ENCODE measurements around the gene ZNF367. TPM values are rescaled to one million over a fixed set of nuclear protein-coding genes. Genes with fewer than 3 reads are reported as not detected.

ZNF367 gene
- total RNA-seq, 1 experiment from 2014 or later = 10.1 TPM

GRCh38 chr9:96460470-96460869, 42.3 kb upstream of the ZNF367 start:
- no peak overlapping the region for H3K56ac ChIP-seq (ENCODE audit: insufficient read length, low read depth, low read length)
- H3K4me1 ChIP-seq (ENCODE audit: insufficient read depth, low read length) = peaks cover 3% of the 10 kb centered on the region; the same call in 1 of the 2 replicates
- TF ChIP-seq CTCF (conservative IDR thresholded peaks at IDR 0.05) = no peak
- H3K4me2 ChIP-seq (ENCODE audit: insufficient read depth, insufficient read length, low read length) = no peak overlapping the region
- H3K27me3 ChIP-seq (ENCODE audit: insufficient read depth, low read length) = no peaks in the 10 kb centered on the region
- DNase-seq = no peak
- no peaks in the 10 kb centered on the region for H3K23me2 ChIP-seq (ENCODE audit: insufficient read length, low read depth, low read length, poor library complexity, severe bottlenecking)
- H3K4ac ChIP-seq (ENCODE audit: low read depth, low read length) = no peak overlapping the region
- no peaks in the 10 kb centered on the region for H3K9me3 ChIP-seq (ENCODE audit: control insufficient read depth, low read depth, low read length)
- H3K23ac ChIP-seq (ENCODE audit: insufficient read length, low read depth, low read length) = no peak overlapping the region
- no peak overlapping the region for H2AFZ ChIP-seq (ENCODE audit: low read length)
- H2BK15ac ChIP-seq (ENCODE audit: low read depth, low read length) = no peak overlapping the region
- H3K27ac Mint-ChIP-seq = peak overlapping the region; percentile 34 to 57 (median 41); a peak in 3 of 7 replicates
- no peak overlapping the region for H3K18ac ChIP-seq (ENCODE audit: insufficient read length, low read depth, low read length)
- H2BK120ac ChIP-seq (ENCODE audit: low read depth, low read length, poor library complexity, severe bottlenecking) = no peak overlapping the region
- no peaks in the 10 kb centered on the region for H4K20me1 ChIP-seq (ENCODE audit: control insufficient read depth, insufficient read depth, insufficient read length)
- H3K27me3 Mint-ChIP-seq (ENCODE audit: low read depth) = no peaks in the 10 kb centered on the region
- peaks cover 28 to 37% of the 10 kb centered on the region in 2 experiments for H3K4me1 Mint-ChIP-seq
- H3K9me3 Mint-ChIP-seq = no peaks in the 10 kb centered on the region
- no peak overlapping the region for H2BK12ac ChIP-seq (ENCODE audit: insufficient read length, low read depth, low read length)
- H4K8ac ChIP-seq (replicated peaks; ENCODE audit: insufficient read length, low read depth, low read length) = no peak overlapping the region
- no peak overlapping the region for H2BK5ac ChIP-seq (ENCODE audit: insufficient read length, low read length)
- H3K36me3 Mint-ChIP-seq (ENCODE audit: insufficient read depth in 1 of 3, low read depth in 3 of 3) = peaks cover 4 to 18% (median 12%) of the 10 kb centered on the region in 3 experiments; a peak in 6 of 7 replicates
- no peak overlapping the region for H3T11ph ChIP-seq (ENCODE audit: low read length)
- no peak overlapping the region for H2AK5ac ChIP-seq (ENCODE audit: insufficient read length, low read length)
- H4K5ac ChIP-seq (ENCODE audit: insufficient read length, low read depth, low read length) = no peak overlapping the region
- no peak overlapping the region for H3K9ac ChIP-seq (ENCODE audit: extremely low read depth, insufficient read length, low read length)
- H2BK20ac ChIP-seq (ENCODE audit: low read depth, low read length, poor library complexity, severe bottlenecking) = no peak overlapping the region
- H3K27ac ChIP-seq (ENCODE audit: insufficient read length, low read depth, low read length) = no peak overlapping the region
- no CpG with 5 or more reads among the region's 5 CpGs for WGBS (ENCODE audit: extremely low coverage, insufficient read length, low lambda C conversion rate)
- no peak overlapping the region for H3K4me3 Mint-ChIP-seq
- no peak overlapping the region for H4K91ac ChIP-seq (ENCODE audit: insufficient read length, low read depth, low read length)
- H3K79me1 ChIP-seq (ENCODE audit: insufficient read depth, low read depth, low read length, poor library complexity, severe bottlenecking) = no peaks in the 10 kb centered on the region
- H3K14ac ChIP-seq (ENCODE audit: insufficient read depth, low read length) = no peak overlapping the region
- H3K79me2 ChIP-seq (ENCODE audit: insufficient read depth, low read length) = no peaks in the 10 kb centered on the region

Measured in H9 (cell line).